Measurements from ENCODE around the gene WWC2.

The WWC2 gene

GRCh38 chr4:183260491-183261151 is 161.6 kb downstream of the WWC2 start:
- no peak for DNase-seq

GRCh38 chr4:183261953-183262775 is 163.1 kb downstream of the WWC2 start:
- peak; percentile 87 for DNase-seq

DNA sequence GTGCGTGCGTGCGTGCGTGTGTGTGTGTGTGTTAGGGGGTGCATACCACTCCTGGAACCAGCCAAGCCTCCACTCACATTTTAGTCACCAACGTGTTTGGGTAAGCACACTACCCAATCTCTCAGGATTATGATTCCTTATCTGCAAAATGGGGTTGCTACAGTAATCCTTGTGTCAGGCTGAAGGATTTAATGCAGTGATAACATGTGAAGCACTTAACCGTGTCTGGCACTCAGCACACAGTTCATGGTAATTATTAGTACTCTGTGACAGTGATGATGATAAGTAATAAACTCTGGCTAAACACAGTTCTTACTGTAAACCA is 163.7 kb downstream of the WWC2 start:
- no peak for DNase-seq

DNA sequence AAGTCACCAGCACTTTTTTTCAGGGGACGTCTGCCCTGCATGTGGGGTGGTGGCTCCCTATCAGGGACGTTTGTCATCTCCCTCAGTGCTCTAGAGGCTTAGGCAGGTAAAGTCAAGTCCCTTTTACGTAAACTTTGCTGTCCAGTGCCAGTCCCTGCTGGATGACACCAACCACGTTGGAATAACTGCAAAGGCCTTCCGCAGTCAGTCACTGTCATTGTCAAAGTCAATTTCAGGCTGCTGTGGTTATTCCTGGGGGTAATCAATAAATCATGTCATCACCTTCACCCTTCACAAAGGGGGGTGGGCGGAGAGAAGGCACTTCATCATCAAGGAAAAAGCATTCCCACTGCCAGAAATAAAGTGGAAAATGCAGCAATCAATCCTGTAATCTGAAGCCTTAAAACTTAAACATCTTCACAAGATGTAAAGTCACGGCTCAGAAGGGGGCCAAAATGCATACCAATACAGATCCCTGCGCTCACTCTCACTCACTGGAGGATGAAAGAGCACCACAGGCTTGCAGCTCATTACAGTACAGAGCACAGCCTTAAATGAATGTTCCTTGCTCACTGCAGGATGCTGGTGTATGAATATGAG is 164.8 kb downstream of the WWC2 start:
- DNase-seq = no peak

DNA sequence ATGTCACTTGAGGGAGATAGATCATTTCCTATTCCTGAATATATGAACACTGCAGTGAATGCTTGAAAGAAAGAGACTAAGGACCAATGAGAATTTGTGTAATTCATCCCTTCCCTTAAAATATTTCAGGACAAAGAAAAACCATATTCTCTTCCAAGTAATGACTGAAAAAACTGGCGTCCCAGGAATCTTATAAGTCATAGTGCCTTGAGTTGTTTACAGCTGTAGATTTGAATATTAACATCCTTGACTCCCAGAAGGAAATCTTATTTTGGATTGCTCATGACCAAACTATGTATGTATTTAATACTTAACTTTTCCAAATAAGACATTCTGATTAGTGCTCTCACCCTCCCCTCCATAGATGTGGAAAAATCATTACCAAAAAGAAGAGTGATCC is 165.6 kb downstream of the WWC2 start:
- no peak for DNase-seq

- DNase-seq = no peak
Observed at GRCh38 chr4:183266371-183266770, 167.3 kb downstream of the WWC2 start.

DNA sequence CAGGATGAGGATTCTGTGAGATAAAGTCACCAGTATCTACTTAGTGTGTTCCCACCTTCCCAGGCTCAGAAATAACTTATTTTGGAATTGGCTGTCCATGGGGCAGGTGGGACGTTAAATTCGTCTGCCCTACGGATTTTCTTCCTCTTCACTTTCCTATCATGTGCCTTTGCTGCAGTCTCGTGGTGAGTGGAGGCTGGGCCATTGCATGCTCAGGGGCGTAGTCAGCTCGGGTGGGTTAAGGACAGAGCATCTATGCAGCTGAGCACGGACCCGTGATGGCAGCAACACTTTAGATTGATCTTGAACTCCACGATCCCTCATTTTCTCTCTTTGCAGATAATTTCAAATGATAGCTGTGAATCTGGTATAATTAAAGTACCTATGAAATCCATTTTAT is 169.5 kb downstream of the WWC2 start:
- DNase-seq = no peak

DNA sequence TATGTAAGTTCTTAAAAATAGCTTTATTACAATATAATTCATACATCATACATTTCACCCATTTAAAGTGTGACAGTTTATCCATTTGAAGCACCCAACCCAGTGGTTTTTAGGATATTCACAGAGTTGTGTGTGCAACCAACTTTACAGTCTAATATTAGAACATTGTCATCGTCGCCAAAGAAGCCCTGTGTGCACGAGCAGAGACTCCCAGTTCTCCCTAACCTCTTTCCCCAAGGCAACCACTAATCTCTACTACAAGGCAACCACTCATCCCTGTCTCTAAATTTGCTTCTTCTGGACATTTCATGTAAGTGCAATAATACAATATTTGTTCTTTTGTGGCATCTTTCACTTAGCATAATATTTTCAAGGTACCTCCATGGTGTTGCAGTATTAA is 173.3 kb downstream of the WWC2 start:
- DNase-seq = no peak

GRCh38 chr4:183276106-183276505 is 177.0 kb downstream of the WWC2 start:
- no peak for DNase-seq

DNA sequence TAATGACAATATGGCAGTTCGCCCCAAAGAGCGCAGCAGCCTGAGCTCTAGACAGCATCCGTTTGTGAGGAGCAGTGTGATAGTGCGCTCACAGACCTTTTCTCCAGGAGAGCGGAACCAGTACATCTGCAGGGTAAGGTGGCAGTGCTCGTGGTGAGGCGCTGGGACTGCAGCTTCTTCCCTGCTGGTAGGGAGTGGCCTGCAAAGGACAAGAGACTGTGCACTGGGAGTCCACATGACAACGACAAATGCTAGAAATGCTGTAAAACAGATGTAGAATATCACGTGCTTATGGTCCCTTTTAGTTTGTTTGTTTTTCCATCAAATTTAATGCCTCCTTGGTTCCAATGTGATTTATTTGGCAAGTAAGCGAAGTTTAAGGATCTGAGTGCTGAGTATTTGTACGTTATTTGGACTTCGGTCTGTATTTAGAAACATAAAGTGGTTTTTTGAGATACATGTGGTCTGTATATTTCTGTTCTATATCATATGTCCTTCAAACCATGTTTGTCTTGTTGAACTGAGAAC is 185.3 kb downstream of the WWC2 start:
- DNase-seq = no peak

- no peak for DNase-seq
Observed at GRCh38 chr4:183284965-183285364, 185.9 kb downstream of the WWC2 start.

GRCh38 chr4:183285886-183286285 is 186.8 kb downstream of the WWC2 start:
- no peak for DNase-seq

DNA sequence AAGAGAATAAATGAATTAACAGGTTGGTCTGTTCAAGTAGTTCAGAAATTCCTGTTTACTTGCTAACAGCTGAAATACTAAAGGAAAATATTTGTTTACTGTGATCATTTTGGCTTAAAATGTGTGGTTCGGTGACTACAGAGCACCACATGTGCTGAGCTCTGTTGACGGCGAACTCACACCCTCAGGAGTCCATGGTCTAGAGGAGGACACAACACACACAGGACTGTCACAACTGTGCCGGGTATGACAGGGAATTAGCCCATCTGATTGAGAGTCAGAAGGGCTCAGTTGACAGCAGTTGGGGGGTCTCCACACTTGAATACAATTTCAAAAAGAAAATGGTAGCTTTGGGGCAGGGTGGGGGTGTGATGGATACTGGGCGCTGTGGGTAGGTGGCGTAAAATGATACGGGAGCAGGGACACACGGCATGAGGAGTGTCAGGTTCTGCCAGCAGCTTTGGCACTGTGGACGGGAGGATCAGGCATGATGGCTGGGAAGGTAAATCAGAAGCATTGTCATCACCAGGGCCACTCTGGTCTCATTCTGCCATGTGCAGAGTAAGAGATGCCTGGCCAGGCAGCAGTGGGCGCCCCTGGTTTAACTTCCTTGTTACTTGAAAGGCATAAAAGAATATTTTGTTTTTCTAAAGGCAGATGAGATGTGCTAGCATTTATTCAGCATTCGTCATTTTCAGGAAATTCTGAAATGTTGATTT is 187.7 kb downstream of the WWC2 start:
- no peak for DNase-seq

GRCh38 chr4:183287309-183287659 is 188.2 kb downstream of the WWC2 start:
- DNase-seq = no peak

GRCh38 chr4:183287677-183288076 is 188.6 kb downstream of the WWC2 start:
- no peak for DNase-seq

DNA sequence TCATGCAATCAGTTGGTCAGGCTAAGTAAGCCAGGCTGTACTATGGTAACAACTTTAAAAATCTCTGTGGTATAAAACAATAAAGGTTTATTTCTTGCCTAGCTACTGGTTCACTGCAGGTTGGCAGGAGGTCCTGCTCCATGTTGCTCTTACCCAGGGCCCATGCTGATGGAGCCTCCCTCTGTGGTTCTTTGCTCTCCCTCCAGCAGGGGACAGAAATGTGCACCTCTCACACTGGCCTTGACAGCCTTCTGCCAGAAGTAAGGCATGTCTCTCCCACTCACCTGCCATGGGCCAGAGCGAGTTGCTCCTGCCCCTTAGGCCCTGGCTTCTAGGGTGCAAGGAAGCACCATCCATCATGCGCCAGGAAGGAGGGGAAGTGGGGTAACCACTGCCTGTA is 189.9 kb downstream of the WWC2 start:
- no peak for DNase-seq

GRCh38 chr4:183289688-183290087 is 190.6 kb downstream of the WWC2 start:
- no peak for DNase-seq

- DNase-seq = no peak
Observed at GRCh38 chr4:183291070-183291469, 192.0 kb downstream of the WWC2 start.

DNA sequence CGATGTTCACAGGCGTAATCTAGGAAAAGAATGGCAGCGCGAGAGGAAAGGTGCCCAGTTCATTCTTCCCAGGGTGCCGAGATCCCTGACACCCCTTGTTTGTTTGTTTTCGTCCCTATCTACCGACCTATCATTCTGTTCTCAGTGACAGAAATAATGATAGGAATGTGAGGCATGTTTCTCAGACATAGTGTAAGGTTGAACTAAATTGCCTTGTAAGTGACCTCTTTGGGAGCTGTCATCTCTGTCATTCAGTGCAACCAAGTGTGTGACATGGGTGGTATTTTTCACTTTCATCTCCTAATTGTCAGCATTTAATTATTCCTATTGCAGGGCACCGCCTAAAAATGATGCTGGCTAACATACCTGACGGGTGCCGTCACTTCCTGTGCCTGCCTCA is 196.7 kb downstream of the WWC2 start:
- no peak for DNase-seq

DNA sequence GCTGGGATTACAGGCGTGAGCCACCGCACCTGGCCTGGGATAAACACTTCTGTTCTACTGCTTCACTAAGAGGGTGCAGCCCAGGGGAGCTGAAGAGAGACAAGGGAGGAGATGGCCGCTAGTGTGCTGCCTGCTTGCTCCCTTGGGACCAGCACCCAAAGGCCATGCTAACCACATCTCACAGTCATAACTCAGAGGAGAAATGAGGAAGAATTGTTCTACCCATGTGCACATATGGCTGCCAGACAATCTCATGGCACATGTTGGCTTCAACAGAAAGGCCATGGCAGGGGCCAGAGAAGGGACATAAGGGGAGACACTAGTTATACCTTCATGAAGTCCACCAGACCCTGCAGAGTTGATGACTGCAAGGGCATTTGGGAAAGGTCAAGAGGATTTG is 198.6 kb downstream of the WWC2 start:
- DNase-seq = no peak

DNA sequence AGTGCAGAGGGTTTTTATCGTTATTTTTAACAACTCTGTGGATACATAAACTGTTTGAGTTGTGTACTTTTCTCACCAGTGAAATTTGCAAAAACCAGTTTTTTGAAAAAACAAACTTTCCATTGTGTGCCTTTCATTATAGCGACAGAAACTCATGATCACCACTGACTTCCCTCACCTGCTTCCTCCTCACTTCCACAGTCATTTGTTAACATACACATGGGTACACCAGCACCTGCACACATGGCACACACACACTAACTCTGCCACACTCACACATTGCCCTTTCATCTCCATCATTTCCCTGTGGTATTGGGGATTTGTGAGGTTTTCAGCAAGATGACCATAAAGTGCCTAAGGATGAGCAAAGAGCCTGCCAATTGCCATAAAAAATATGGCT is 200.4 kb downstream of the WWC2 start:
- no peak for DNase-seq

GRCh38 chr4:183300070-183300469 is 201.0 kb downstream of the WWC2 start:
- no peak for DNase-seq

- DNase-seq = no peak
Observed at GRCh38 chr4:183300655-183301054, 201.6 kb downstream of the WWC2 start.

GRCh38 chr4:183303301-183303700 is 204.2 kb downstream of the WWC2 start:
- no peak for DNase-seq
